ENCODE measurements around the gene PCMT1. TPM values are rescaled to one million over a fixed set of nuclear protein-coding genes. Genes with fewer than 3 reads are reported as not detected.

Gene PCMT1
- total and polyA plus RNA-seq, 9 of the 15 experiments (the other 6 are each of a cell fraction or from before 2014, with no cell fraction given), result 217 to 541 (median 327) TPM

GRCh38 chr6:149723771-149724417, 25.6 kb upstream of the PCMT1 start (continued):
- TF ChIP-seq HCFC1 (IDR thresholded peaks at IDR 0.05; ENCODE audit: low read depth, low read length) (0 out of 2 replicates have a peak, but pooled peaks have one; percentile 19), EHMT2 (IDR thresholded peaks at IDR 0.05) (0 out of 2 replicates have a peak, but pooled peaks have one; percentile 46), TAF15 (IDR thresholded peaks at IDR 0.05; ENCODE audit: low read depth, low read length) (no peak), SMARCE1 (IDR thresholded peaks at IDR 0.05) (peak; percentile 72; the same call in 1 of the 2 replicates), KLF16 (IDR thresholded peaks at IDR 0.05) (peak; percentile 59), ARID1B (IDR thresholded peaks at IDR 0.05) (peak; percentile 55), ATF1 (CRISPR knock-in tag; IDR thresholded peaks at IDR 0.05) (no peak), ATF1 (tag; IDR thresholded peaks at IDR 0.05) (peak; percentile 32; the same call in 1 of the 2 replicates), ZNF224 (CRISPR knock-in tag; IDR thresholded peaks at IDR 0.05) (no peak), BHLHE40 (IDR thresholded peaks at IDR 0.05; ENCODE audit: low read length) (peak; percentile 27; the same call in 1 of the 2 replicates), ELF1 (tag; IDR thresholded peaks at IDR 0.05) (no peak), HSF4 (CRISPR knock-in tag; IDR thresholded peaks at IDR 0.05; ENCODE audit: borderline replicate concordance) (no peak), DIDO1 (tag; IDR thresholded peaks at IDR 0.05; ENCODE audit: low read depth) (no peak), ZBTB2 (IDR thresholded peaks at IDR 0.05) (0 out of 2 replicates have a peak, but pooled peaks have one; percentile 12), NFIC (IDR thresholded peaks at IDR 0.05) (0 out of 2 replicates have a peak, but pooled peaks have one; percentile 21), FOXK2 (conservative IDR thresholded peaks at IDR 0.05 in 1 of 2, IDR thresholded peaks at IDR 0.05 in 1 of 2; ENCODE audit: low read depth in 2 of 2) (peak; percentile 58 to 66; a peak in 1 of 4 replicates), RCOR1 (IDR thresholded peaks at IDR 0.05; ENCODE audit: borderline replicate concordance in 1 of 2, low read depth in 2 of 2, low read length in 2 of 2) (peak in 1 of 2 experiments; percentile 62; a peak in 1 of 4 replicates), FOXP1 (CRISPR knock-in tag; IDR thresholded peaks at IDR 0.05) (peak; percentile 74; the same call in 1 of the 2 replicates), BRD9 (IDR thresholded peaks at IDR 0.05; ENCODE audit: low read depth, partially characterized antibody) (peak; percentile 84), NRF1 (conservative IDR thresholded peaks at IDR 0.05 in 1 of 2, IDR thresholded peaks at IDR 0.05 in 1 of 2) (0 out of 4 replicates have a peak, but pooled peaks of 1 of the 2 experiments have one; percentile 15), HDAC6 (IDR thresholded peaks at IDR 0.05; ENCODE audit: low read depth, low read length) (no peak), CBX3 (IDR thresholded peaks at IDR 0.05; ENCODE audit: borderline replicate concordance in 1 of 2, low read length in 2 of 2) (peak in 1 of 2 experiments; percentile 76; a peak in 1 of 3 replicates), JUN (IDR thresholded peaks at IDR 0.05; ENCODE audit: borderline replicate concordance, low read depth, low read length) (peak; percentile 69; the same call in 1 of the 2 replicates), JUN (CRISPR knock-in tag; IDR thresholded peaks at IDR 0.05; ENCODE audit: borderline replicate concordance) (peak; percentile 85), NBN (IDR thresholded peaks at IDR 0.05; ENCODE audit: low read depth) (peak; percentile 84), HIVEP1 (CRISPR knock-in tag; IDR thresholded peaks at IDR 0.05) (no peak), ARID2 (IDR thresholded peaks at IDR 0.05) (peak; percentile 77)
- TF ChIP-seq, protein P1, sequence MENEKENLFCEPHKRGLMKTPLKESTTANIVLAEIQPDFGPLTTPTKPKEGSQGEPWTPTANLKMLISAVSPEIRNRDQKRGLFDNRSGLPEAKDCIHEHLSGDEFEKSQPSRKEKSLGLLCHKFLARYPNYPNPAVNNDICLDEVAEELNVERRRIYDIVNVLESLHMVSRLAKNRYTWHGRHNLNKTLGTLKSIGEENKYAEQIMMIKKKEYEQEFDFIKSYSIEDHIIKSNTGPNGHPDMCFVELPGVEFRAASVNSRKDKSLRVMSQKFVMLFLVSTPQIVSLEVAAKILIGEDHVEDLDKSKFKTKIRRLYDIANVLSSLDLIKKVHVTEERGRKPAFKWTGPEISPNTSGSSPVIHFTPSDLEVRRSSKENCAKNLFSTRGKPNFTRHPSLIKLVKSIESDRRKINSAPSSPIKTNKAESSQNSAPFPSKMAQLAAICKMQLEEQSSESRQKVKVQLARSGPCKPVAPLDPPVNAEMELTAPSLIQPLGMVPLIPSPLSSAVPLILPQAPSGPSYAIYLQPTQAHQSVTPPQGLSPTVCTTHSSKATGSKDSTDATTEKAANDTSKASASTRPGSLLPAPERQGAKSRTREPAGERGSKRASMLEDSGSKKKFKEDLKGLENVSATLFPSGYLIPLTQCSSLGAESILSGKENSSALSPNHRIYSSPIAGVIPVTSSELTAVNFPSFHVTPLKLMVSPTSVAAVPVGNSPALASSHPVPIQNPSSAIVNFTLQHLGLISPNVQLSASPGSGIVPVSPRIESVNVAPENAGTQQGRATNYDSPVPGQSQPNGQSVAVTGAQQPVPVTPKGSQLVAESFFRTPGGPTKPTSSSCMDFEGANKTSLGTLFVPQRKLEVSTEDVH (IDR thresholded peaks at IDR 0.05; ENCODE audit: low read depth, partially characterized antibody), result peak; percentile 36
